Measurements from ENCODE around the gene IGFBP3.
A peak's percentile ranks its signal among the peaks of the same experiment; 100 is the strongest.

Gene IGFBP3

DNA sequence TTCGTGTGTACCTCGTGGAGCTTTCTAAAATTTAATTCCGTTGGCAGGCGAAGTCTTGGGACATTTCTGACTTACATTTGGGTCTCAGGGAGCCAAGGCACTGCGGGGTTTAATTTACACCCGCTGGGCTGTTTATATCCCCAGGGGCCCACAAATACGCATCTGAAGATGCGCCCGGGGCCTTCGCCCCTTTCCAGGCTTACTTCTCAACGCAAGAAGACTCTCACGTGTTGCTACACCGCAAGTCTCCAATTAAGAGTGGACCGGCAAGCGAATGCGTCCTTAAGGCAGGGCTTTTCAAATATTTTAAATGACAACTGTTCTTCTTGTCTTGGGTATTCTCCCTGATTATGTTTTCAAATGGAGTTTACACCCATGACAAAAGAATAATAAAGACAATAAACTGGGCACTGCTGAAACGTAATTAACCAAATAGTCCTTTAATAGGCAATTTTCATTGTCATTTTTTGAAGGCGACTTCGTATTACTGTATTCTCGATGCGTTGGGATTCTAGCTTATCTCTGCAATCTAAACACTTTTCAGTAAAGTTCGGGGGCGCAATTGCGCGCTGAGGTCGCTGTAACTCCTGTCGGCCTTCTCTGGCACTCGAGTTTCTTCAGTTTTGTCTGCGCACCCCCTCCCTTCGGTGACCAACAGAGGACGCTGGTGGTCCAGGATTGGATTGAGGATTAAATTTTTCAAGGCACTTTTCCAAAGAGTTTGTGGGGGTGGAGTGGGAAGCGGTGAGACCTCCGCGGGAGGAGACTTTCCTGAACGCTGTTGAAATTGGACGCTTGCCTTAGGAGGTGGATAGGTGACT lies 837 bp upstream of the IGFBP3 start:
- no peak for DNase-seq

DNA sequence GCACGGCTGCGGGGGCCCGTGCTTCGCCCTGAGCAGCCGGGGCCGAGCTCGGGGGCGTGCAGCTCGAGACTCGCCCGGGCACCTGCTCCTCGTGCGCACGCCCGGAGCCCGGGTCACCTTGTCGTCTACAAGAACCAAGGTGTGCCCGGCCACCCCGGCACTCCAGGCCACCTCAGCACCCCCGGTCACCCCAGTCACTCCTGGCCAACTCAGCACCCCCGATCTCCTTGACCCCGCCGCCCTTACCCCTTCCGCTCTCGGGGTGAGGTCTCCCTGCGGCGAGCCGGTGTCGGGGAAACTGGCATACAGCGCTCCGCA lies 268 bp upstream of the IGFBP3 start:
- DNase-seq, result no peak

DNA sequence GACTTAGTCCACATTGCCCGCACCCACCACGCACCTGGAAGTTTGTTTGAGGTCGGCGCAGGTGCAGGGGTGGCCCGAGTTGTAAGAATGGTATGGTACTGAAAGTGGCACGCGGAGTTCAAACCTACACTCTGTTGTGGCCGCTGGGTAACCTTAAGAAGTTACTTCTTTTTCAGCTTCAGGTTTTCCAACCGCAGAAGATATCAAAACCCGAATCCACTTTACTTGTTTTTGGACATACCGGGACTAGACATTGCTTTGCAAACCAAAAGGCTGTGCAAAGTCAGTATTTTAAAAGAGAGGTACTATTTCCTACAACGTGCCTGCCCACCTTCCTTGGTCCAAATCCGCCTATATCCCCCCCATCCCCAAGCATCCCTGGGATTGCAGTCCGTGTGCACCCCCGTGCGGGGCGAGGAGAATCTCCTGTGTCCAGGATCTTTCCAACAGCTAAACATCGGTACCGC lies 1.0 kb downstream of the IGFBP3 start:
- no peak for DNase-seq

DNA sequence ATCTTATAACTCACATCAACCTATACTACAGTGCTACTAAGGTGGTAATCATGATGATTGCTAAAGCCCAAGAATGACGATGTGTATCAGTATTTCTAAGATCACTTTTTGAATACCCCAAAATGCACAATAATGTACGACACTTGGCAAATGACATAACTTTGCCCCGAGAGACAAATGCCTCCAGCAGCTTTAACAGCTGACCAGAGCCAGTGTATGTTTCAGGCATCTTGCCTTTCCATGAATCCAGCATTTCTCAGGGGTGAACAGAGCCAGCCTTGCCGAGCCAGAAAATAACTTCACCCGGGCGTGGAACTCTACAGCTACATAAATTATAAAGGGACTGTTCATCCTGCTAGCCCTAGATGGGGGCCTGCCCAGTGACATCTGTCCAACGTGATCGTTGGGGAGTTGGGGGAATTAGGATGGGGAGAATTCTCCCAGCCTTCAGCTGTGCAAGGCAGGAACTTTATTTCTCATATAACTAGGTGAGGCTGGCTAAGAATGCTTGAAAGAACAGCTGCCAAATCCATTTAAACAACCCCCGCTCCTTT lies 1.8 kb downstream of the IGFBP3 start:
- no peak for DNase-seq

DNA sequence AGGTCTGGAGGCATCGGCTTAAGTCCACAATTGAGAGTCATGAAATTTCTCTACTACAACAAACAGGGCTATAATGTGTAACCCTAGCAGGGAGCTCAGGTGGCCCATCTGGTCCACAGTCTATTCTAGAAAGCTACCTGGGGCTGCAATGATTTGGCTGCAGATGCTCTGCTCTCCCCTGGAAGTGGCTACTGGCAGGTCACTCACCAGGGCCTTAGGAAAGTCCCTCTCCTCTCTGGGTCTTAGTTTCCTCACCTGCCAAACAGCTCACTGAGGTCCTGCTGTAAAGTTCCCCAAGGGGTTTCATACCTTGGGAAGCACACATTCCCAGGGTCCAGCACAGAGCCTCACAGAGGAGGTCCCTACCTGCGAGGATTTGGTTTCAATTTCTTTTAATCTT lies 2.5 kb downstream of the IGFBP3 start:
- no peak for DNase-seq

DNA sequence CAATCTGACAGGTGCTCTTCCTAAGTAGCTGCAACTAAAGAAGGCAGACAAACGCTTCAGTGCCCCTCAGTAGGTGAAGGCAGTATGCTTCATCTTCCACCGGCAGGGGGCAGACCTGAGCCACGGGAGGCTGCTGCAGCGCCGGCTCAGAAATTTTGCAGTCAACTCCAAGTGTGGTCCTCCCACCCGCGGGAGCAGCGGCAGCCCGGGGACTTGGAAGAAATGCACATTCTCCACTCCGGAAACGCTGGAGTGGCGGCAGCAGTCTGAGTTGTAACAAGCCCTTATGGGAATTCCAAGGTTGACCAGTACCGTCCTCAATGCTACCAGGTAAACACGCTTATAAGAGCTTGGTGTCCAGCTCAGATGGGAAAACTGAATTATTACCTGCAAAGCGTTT lies 3.4 kb downstream of the IGFBP3 start:
- peak; percentile 80 to 87 for DNase-seq

DNA sequence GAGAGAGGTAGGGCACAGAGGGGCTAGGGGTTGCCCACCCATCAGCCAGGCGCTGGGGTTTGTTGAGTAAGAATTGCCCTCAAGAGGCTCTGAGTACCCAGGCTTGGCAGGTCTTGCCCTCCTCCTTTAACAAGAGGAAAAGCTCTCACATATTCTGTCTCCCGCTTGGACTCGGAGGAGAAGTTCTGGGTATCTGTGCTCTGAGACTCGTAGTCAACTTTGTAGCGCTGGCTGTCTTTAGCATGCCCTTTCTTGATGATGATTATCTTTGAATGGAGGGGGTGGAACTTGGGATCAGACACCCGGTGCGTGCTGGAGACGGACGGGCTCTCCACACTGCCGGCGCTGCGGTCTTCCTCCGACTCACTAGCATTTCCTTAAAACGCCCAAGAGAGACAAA lies 4.0 kb downstream of the IGFBP3 start:
- no peak for DNase-seq

DNA sequence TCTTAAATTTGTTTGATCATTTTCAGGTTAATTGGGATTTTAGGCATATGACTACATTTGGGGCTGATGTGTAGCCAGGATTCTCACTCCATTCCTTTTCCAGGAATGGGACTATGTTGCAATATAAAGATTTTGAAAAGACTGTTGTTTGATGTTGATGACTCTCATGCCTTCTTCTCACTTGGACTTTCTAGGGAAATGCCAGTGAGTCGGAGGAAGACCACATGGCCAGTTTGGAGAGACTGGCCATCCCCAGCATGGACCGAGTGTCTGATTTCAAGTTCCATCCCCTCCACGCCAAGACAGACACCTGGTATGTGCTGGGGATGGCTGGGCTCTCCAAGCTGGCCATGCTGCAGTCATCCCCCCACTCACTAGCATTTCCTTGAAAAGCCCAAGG lies 5.5 kb downstream of the IGFBP3 start:
- DNase-seq, result no peak

DNA sequence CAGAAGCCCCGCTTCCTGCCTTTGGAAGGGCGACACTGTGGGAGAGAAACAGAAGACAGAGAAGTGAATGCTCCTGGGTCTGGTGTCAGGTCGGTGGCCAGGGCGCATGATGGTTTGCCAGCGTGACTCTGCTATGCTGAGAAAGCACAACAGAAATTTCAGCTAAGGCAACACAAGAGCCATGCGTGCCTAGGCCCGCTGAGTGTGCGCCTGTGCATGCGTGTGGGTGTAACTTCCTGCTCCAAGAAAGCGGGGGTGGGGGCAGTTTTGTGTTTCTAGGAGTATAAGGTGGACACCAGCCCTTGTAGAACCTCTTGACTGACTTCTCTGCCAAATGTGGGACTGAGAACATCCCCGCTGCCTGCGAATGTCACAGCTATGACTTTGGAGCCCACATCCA lies 6.2 kb downstream of the IGFBP3 start:
- DNase-seq, result no peak

DNA sequence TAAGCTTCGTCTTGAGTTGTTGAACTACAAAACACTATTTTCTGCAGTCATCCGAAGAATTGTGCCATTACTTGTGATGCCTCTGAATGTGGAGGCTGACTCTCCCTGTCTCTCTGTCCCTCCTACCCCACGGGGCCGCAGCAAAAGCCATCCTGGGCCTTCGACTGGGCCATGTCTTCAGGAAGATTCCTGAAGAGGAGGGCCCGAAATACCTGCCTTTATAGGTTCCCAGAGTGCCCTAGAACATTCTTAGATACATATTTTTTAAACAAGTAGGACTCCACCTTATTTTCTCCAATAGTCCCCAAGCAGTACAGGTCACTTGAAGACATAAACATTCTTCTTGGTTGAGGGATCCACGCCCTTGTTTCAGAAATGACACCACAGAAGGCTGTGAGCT lies 8.1 kb downstream of the IGFBP3 start:
- no peak for DNase-seq

DNA sequence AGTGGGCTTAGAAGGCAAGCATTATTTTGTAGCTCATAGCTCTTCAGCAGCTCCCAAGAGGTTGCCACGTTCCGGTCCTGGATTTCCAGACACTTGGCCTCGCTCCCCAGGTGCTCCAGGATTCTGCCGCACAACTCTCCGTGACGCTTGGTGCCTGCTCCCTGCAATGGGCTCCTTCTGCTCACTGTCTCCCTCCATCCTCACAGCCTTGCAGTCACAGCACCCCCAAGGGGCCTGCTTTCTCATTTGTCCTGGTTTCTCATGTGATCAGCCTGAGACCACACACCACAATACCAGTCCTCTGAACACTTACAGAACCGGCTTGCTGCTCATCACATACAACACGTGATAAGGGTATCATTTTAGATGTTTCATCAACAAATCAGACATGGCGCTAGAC lies 9.8 kb downstream of the IGFBP3 start:
- DNase-seq, result no peak

DNA sequence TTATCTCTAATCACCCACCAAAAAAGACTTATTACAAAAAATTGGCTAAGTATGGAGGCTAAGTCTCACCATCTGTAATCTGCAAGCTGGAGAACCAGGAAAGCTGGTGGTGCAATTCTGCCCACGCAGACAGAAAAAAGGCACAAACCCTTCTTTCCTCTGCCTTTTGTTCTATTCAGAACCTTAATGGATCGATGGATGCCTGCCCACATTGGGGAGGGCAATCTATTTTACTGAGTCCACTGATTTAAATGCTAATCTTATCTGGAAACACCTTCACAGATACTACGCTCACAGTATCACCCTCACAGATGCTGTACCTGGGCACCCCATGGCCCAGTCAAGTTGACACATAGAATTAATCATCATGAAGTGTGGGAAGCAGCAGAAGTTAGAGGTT lies 10.2 kb downstream of the IGFBP3 start:
- DNase-seq, result no peak

DNA sequence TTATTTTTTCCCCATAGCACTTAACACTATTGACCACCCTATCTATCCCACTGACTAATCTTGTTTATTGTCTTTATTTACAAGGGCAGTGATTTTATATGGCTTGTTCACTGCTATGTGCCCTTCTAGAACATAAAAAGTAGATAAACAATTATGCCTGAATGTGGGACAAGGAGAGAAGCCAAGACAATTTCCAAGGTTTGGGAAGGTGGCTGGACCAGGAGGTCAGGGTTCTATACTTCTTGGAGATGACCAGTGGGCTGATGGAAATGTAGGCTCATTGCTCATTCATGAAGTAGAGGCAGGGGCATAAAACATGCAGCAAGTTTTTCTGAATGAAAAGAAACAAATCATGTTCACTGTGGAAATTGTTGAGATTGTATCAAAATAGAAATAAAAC lies 11.5 kb downstream of the IGFBP3 start:
- DNase-seq, result no peak

DNA sequence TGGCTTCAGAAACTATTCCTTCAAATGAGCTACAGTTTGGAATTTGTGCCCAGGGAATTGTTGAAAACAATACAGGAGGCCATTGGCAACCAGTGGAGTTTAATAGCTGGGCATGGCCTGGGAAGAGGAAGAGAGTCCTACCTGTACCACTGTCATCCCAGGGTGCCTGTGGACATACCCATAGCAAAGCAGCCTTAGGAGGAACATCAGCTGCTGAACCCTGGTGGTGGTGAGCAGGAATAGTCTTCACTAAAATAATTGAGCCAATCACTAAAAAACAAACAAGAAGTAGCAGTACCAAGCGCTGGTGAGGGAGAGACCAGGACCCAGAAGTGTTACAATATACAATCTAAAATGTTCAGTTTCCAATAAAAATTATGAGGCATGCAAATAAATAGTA lies 18.3 kb downstream of the IGFBP3 start:
- no peak for DNase-seq

DNA sequence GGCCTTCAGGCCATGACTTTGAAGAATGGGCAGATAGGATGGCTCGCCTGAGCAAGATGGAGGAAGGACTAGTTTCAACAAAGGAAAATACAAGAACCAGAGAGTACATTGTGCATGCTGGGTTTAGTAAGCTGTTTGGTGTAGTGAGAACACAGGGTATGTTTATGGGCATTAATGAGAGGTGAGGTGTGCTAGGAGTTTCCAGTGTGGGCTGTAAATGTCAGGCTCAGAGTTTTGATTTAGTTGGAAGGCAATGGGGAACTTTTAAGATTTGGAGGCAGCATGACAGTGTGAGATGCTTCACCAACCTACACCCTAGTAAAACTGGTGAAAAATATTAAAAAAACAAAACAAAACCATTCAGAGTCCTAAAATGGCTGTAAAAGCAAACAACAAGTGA lies 19.5 kb downstream of the IGFBP3 start:
- DNase-seq, result no peak

DNA sequence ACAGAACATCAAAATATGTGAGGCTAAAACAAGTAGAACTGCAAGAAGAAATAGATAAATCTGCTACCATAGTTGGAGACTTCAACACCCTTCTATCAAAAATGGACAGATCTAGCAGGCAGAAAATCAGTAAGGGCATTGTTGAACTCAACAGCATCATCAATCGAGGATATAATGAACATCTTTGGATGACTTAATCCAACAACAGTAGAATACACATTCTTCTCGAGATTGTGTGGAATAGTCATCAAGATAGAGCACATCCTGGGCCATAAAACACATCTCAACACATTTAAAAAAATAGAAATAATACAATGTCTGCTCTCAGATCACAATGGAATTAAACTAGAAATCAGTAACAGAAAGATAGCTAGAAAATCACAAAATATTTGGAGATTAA lies 22.9 kb downstream of the IGFBP3 start:
- DNase-seq, result no peak

DNA sequence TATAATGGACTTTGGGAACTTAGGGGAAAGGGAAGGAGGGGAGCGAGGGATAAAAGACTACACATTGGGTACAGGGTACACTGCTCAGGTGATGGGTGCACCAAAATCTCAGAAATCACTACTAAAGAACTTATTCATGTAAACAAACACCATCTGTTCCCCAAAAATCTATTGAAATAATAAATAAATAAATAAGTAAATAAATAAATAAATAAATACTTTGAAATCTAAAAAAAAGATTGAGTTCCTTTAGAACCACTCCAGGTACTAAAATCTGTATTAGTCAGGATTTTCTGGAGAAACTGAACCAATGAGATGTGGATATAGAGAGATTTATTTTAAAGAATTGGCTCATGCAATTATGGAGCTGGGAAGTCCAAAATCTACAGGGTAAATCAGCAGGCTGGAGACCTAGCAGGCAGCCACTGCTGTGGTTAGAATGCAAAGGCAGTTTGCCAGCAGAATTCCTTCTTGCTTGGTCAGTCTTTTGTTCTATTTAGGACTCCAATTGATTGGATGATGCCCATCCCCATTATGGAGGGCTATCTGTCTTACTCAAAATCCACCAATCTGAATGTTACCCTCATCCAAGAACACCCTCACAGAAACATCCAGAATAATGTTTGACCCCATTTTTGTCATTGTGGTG lies 23.9 kb downstream of the IGFBP3 start:
- DNase-seq, result no peak

DNA sequence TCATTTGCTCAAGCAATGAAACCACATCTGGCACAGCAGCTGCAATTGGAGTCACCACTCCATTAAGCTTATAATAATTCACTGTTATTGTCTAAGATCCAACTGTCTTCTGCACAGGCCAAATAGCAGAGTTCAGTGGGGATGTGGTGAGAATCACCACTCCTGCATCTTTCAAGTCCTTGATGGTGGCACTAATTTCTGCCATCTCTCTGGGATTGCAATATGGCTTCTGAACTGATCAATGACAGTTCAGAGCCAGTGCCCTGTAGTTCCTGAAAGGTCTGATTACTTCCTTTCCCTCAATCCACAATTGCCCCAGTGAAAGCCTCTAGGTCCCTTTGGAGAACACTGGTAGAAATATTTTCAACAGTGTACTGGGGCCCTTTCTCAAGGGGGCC lies 26.4 kb downstream of the IGFBP3 start:
- DNase-seq, result no peak

DNA sequence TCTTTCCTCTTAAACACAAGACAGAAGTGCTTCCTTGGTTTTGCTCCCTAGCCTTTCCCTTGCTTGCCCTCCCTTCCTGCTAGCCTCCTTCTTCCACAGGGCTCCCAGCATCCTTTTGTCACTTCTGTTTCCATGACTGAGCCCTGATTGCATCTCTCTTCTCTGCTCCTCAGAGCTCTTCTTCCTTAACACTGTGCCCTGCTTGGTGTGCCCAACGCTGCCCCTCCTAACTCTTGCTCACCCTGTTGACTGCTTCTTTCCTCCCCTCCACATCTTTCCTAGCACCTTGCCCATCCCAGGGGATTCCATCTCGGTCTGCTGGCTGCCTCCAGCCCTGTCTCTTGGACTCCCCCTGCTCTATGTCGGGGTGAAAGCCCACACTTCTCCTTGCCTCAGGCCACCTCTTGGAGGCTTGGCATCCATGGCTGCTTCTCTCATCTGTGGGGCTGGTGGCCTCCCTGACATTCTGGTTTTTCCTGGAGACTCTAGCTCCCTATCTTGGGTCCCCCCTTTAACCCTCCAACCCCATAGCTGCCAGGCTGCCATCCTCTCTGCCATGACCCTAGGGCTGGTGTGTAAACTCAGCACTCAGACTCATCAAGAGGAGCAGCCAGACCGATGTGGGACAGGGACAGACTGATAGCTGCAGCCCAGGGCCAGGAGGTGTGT lies 26.9 kb downstream of the IGFBP3 start:
- no peak for DNase-seq

DNA sequence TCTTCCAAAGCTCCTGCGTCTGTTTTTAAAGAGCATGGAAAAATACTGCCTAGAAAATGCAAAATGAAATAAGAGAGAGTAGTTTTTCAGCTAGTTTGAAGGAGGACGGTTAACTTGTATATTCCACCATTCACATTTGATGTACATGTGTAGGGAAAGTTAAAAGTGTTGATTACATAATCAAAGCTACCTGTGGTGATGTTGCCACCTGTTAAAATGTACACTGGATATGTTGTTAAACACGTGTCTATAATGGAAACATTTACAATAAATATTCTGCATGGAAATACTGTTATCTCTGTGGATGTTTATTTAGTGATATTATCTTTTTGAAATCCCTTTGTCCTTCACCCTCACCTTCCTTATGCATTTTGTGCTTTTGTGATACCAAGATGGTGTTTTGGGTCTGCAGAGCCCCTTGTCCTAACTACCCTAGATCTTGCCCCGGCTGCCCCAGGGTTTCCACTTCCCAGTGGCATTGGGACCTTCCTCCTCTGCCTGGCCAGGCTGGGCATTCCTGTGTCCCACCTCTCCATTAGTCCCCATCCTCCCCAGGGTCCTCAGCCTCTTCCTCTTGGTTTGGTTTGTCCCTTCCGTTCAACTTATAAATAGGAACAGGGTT lies 27.6 kb downstream of the IGFBP3 start:
- DNase-seq, result no peak

DNA sequence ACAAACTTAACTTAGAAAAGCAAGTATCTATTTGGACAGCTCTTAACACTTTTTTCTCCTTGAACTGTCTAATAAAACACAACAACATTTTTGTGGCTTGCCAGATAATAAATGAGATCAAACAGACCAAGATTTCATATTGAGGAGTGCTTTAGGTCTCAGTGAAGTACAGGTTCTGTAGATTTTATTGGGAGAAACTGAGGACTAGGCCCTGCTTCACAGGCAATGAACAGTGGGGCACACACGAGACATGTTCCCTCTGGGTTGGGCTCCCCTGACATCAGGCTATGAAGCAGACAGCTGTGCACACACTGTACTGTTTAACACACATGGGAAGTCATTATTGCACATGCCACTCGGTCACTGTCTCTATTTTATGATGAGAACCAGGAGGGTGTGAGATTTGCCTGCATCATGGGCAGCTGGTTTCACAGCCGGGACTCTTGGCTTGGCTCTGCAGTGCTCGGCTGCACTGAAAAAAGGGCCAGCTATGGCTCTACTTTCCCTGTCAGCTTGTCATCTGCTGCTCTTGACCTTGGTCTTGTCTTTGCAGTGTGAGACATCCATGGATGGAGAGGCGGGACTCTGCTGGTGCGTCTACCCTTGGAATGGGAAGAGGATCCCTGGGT lies 28.6 kb downstream of the IGFBP3 start:
- no peak for DNase-seq

DNA sequence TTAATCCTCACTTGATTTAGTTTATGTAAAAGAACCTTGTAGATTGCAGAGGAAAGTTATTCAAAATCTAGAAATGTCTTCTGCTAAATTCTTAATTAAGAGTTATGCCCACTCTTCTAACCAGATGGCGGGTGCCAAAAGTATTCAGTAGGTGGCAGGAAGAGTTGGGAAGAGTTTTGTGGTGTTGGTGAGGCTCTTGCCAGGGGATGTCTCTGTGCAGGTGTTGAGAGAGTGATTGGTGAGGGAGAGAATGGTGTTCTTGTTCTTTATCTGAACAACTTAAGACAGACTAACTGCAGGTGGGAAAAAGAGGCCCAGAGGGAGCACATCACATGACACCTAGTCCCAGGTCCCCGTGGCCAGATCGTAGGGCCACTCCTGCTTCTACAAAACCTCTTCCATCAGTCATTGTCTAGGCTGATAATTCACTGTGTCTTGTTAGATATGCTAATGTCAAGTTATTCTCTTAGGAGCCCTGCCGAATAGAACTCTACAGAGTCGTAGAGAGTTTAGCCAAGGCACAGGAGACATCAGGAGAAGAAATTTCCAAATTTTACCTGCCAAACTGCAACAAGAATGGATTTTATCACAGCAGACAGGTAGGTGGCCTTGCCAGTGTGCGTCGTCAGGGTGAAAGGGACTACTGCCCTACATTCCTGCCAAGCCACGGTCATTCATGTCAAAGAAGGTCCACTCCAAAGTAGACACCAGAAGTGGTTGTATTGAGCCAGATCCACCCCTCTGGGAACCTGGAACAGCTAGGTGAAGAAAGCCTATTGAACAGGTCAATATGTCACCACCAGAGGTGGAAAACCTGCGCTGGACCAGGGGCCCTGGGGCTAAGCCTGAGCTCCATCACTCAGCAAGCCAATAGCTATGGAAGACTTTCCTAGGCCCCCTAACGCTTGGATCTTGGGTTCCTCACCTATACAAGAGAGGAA lies 29.3 kb downstream of the IGFBP3 start:
- no peak for DNase-seq
